Iris pigment epithelial cell (primary cell): ENCODE data around the gene MIGA1.
A peak's percentile ranks its signal among the peaks of the same experiment; 100 is the strongest.
"Not testable (repeated sequence)": the region's sequence is repeated elsewhere in the genome, so short reads cannot be mapped to it uniquely, and the experiment has no call there.

ENCODE experiments used
- DNase-seq: peaks from one replicate; pipeline ENCODE4 v3.0.0-alpha.2; 2011; ENCODE audit warnings: low read depth

MIGA1 gene

GRCh38 chr1:77797991-77798390 is 18.5 kb downstream of the MIGA1 start:
- DNase-seq = peak; percentile 11

GRCh38 chr1:77802026-77802425 is 22.6 kb downstream of the MIGA1 start:
- no peak for DNase-seq

GRCh38 chr1:77803371-77803770 is 23.9 kb downstream of the MIGA1 start:
- no peak for DNase-seq

GRCh38 chr1:77809787-77810462 is 30.5 kb downstream of the MIGA1 start:
- DNase-seq = not testable (repeated sequence)

GRCh38 chr1:77811589-77811988 is 32.1 kb downstream of the MIGA1 start:
- DNase-seq = not testable (repeated sequence)

GRCh38 chr1:77817368-77818209 is 38.1 kb downstream of the MIGA1 start:
- DNase-seq = no peak

- DNase-seq = no peak
Observed at GRCh38 chr1:77820121-77820520, 40.7 kb downstream of the MIGA1 start.

- peak; percentile 84 for DNase-seq
Observed at GRCh38 chr1:77824079-77824478, 44.6 kb downstream of the MIGA1 start.

GRCh38 chr1:77824694-77825093 is 45.2 kb downstream of the MIGA1 start:
- DNase-seq = no peak

GRCh38 chr1:77825131-77825709 is 45.8 kb downstream of the MIGA1 start:
- DNase-seq = peak; percentile 97

GRCh38 chr1:77826851-77827250 is 47.4 kb downstream of the MIGA1 start:
- DNase-seq = not testable (repeated sequence)

- DNase-seq = no peak
Observed at GRCh38 chr1:77828098-77828497, 48.6 kb downstream of the MIGA1 start.

GRCh38 chr1:77829851-77830250 is 50.4 kb downstream of the MIGA1 start:
- no peak for DNase-seq

- DNase-seq = no peak
Observed at GRCh38 chr1:77830946-77831345, 51.5 kb downstream of the MIGA1 start.

- DNase-seq = peak; percentile 47
Observed at GRCh38 chr1:77831566-77831965, 52.1 kb downstream of the MIGA1 start.

- DNase-seq = peak; percentile 86
Observed at GRCh38 chr1:77831976-77832711, 52.7 kb downstream of the MIGA1 start.

GRCh38 chr1:77832901-77833300 is 53.5 kb downstream of the MIGA1 start:
- peak; percentile 98 for DNase-seq

- no peak for DNase-seq
Observed at GRCh38 chr1:77833521-77834100, 54.2 kb downstream of the MIGA1 start.

- DNase-seq = peak; percentile 75
Observed at GRCh38 chr1:77834771-77835334, 55.4 kb downstream of the MIGA1 start.

GRCh38 chr1:77841574-77841973 is 62.1 kb downstream of the MIGA1 start:
- DNase-seq = no peak

GRCh38 chr1:77845951-77846350 is 66.5 kb downstream of the MIGA1 start:
- no peak for DNase-seq

- no peak for DNase-seq
Observed at GRCh38 chr1:77846966-77847365, 67.5 kb downstream of the MIGA1 start.
